Measurements from ENCODE around the gene CRMP1. TPM values are rescaled to one million over a fixed set of nuclear protein-coding genes. Genes with fewer than 3 reads are reported as not detected.

The CRMP1 gene
- total RNA-seq, 4 donors from 2014 or later = 2.1 to 5.0 (median 4.7) TPM; not detected in 1

GRCh38 chr4:5780831-5781480, 111.9 kb downstream of the CRMP1 start:
- TF ChIP-seq POLR2A (IDR thresholded peaks at IDR 0.05) (no peak), CTCF (IDR thresholded peaks at IDR 0.05) (no peak)
- intact Hi-C loops (cut with DNase I) = no loop called here
- DNase-seq = no peak
- peaks cover 0 to 36% (median 0%) of the 10 kb centered on the region in 3 donors for H3K36me3 ChIP-seq
- WGBS, 2 donors = 87 to 89% methylated on average over 9 of the region's 9 CpGs
- H3K27me3 ChIP-seq = no peaks in the 10 kb centered on the region
- H3K4me1 ChIP-seq = no peaks in the 10 kb centered on the region
- H3K4me3 ChIP-seq = no peak overlapping the region
- no peak overlapping the region for H3K27ac ChIP-seq
- peaks cover 0 to 10% (median 5%) of the 10 kb centered on the region in 3 donors for H3K9me3 ChIP-seq

- Histone ChIP-seq H3K4me1 (peaks cover 7 to 23% (median 16%) of the 10 kb centered on the region in 3 donors), H3K36me3 (peaks cover 0 to 7% (median 0%) of the 10 kb centered on the region in 3 donors), H3K27me3 (no peaks in the 10 kb centered on the region), H3K9me3 (peaks cover 0 to 11% (median 5%) of the 10 kb centered on the region in 3 donors), H3K4me3 (no peak overlapping the region), H3K27ac (no peak overlapping the region)
- intact Hi-C loops (cut with DNase I) = no loop called here
- no peak for TF ChIP-seq CTCF (IDR thresholded peaks at IDR 0.05)
- no peak for TF ChIP-seq POLR2A (IDR thresholded peaks at IDR 0.05)
- no peak for DNase-seq
- 91 to 93% methylated on average over 1 of the region's 1 CpG for WGBS, 2 donors
Observed at GRCh38 chr4:5776510-5776909, 116.4 kb downstream of the CRMP1 start.

GRCh38 chr4:5774416-5775036, 118.4 kb downstream of the CRMP1 start:
- peak overlapping the region in 1 of 4 donors; percentile 55 for H3K27ac ChIP-seq
- intact Hi-C loops (cut with DNase I) = no loop called here
- peaks cover 0 to 15% (median 5%) of the 10 kb centered on the region in 3 donors for H3K9me3 ChIP-seq
- H3K36me3 ChIP-seq = peaks cover 0 to 18% (median 0%) of the 10 kb centered on the region in 3 donors
- no peaks in the 10 kb centered on the region for H3K27me3 ChIP-seq
- WGBS, 2 donors = 63 to 89% methylated on average over 2 of the region's 2 CpGs
- H3K4me3 ChIP-seq = no peak overlapping the region
- H3K4me1 ChIP-seq = peaks cover 7 to 23% (median 16%) of the 10 kb centered on the region in 3 donors
- no peak for DNase-seq
- TF ChIP-seq POLR2A (IDR thresholded peaks at IDR 0.05) = no peak
- no peak for TF ChIP-seq CTCF (IDR thresholded peaks at IDR 0.05)

GRCh38 chr4:5773271-5773555, 119.7 kb downstream of the CRMP1 start:
- DNase-seq = no peak
- Histone ChIP-seq H3K27me3 (no peaks in the 10 kb centered on the region), H3K4me1 (peaks cover 7 to 23% (median 16%) of the 10 kb centered on the region in 3 donors), H3K4me3 (no peak overlapping the region), H3K36me3 (peaks cover 0 to 25% (median 0%) of the 10 kb centered on the region in 3 donors), H3K9me3 (peaks cover 0 to 15% (median 5%) of the 10 kb centered on the region in 3 donors), H3K27ac (peak overlapping the region; percentile 43 to 68 (median 52))
- intact Hi-C loops (cut with DNase I) = no loop called here
- no peak for TF ChIP-seq CTCF (IDR thresholded peaks at IDR 0.05)
- 41 to 75% methylated on average over 1 to 2 of the region's 2 CpGs for WGBS, 2 donors

GRCh38 chr4:5772528-5773270, 120.2 kb downstream of the CRMP1 start:
- intact Hi-C loops (cut with DNase I) = no loop called here
- Histone ChIP-seq H3K9me3 (peaks cover 0 to 15% (median 5%) of the 10 kb centered on the region in 3 donors), H3K27me3 (no peaks in the 10 kb centered on the region), H3K36me3 (peaks cover 0 to 25% (median 0%) of the 10 kb centered on the region in 3 donors), H3K27ac (peak overlapping the region in 3 of 4 donors; percentile 43 to 56 (median 55)), H3K4me3 (no peak overlapping the region), H3K4me1 (peaks cover 7 to 23% (median 16%) of the 10 kb centered on the region in 3 donors)
- TF ChIP-seq CTCF (IDR thresholded peaks at IDR 0.05) (no peak), POLR2A (IDR thresholded peaks at IDR 0.05) (no peak)
- WGBS, 2 donors = 52 to 71% methylated on average over 5 to 9 of the region's 9 CpGs
- DNase-seq = no peak
